Ureter (tissue), 1 donor: ENCODE data around the gene MPPED2. TPM values are rescaled to one million over a fixed set of nuclear protein-coding genes. Genes with fewer than 3 reads are reported as not detected.

Source experiments
- DNase-seq: peaks from one replicate; pipeline ENCODE4 v3.0.0-alpha.2; 2020; ENCODE audit warnings: low spot score
- total RNA-seq: library from RNA; stranded (reverse); gene quantifications from one replicate; pipeline ENCODE4 v1.2.4, GENCODE V29; 2023
- donor health status: DM: yes; HTN: yes; CAD: no.

MPPED2 gene
- total RNA-seq, 1 donor from 2014 or later, result 77.2 TPM

DNA sequence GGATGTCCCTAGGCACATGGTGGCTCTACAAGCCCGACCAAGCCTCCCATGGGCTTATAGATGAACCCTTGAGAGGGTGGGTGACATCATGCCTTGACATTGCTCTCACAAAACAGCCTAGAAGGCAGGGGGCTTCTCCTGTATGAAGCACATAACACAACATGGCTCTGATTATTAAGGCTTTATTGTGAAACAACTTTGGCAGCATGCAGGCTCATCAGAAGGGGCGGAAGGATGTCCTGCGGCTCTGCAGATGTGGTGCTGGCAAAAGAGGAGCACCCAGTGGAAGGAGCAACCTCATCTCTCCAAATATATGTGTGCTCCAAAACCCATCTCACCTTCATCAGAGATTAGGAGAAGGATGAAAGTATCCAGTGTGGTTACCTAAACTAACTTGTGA, 100.4 kb downstream of the MPPED2 start:
- no peak for DNase-seq

DNA sequence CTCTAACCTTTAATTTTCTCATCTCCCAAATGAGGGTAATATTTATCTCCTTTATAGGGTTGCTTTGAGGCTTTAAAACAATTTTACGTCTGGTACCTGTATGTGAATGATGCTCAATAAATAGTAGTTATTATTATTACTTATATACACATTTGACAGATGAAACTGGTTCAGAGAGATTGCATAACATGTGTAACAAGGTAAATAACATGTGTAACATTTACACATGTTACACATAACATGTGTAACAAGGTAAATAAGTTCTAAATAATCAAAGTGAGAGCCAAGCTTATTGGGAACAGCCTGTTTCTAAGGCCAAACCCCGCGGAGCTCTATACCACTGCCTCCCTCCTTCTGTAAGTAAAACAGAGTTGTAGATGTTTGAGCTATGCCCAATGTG, 100.9 kb downstream of the MPPED2 start:
- no peak for DNase-seq

GRCh38 chr11:30483056-30483455, 103.1 kb downstream of the MPPED2 start:
- no peak for DNase-seq

GRCh38 chr11:30481796-30482195, 104.4 kb downstream of the MPPED2 start:
- no peak for DNase-seq

GRCh38 chr11:30481330-30481729, 104.8 kb downstream of the MPPED2 start:
- no peak for DNase-seq

- no peak for DNase-seq
Measured at GRCh38 chr11:30479899-30480298, 106.3 kb downstream of the MPPED2 start.

DNA sequence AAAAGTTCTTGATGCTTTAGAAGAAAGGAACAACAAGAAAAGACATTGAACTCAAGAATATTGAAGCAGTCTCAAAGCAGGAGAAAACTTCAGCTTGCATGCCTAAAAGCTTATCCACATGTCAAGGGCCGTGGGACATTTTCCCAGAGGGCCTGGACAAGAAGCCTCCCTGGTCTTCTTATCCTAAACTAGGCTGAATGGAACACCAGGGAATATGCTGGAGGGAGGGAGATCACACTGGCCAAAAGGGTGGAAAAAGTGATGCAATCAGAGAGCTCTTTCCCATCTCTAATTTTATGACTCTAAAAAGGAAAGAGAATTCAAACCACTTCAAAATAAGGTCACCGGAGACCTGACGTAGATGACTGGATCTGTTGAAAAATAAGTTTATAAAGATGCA, 107.2 kb downstream of the MPPED2 start:
- peak; percentile 48 for DNase-seq

DNA sequence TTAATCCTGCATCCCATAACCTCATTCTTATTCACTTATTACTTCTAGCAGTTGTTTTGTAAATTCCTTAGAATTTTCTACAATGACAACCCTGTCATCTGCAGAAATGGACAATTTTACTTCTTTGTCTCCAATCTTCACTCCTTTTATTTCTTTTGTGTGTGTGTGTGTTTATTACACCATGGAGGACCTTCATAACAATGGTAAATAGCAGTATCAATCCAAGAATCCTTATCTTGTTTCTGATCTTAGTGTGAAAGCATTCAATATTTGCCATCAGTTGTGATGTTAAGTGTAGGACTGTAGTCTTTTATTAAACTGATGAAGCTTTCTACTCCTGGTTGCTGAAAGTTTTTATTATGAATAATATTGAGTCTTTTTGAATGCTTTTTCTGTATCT, 109.1 kb downstream of the MPPED2 start:
- DNase-seq, result no peak

DNA sequence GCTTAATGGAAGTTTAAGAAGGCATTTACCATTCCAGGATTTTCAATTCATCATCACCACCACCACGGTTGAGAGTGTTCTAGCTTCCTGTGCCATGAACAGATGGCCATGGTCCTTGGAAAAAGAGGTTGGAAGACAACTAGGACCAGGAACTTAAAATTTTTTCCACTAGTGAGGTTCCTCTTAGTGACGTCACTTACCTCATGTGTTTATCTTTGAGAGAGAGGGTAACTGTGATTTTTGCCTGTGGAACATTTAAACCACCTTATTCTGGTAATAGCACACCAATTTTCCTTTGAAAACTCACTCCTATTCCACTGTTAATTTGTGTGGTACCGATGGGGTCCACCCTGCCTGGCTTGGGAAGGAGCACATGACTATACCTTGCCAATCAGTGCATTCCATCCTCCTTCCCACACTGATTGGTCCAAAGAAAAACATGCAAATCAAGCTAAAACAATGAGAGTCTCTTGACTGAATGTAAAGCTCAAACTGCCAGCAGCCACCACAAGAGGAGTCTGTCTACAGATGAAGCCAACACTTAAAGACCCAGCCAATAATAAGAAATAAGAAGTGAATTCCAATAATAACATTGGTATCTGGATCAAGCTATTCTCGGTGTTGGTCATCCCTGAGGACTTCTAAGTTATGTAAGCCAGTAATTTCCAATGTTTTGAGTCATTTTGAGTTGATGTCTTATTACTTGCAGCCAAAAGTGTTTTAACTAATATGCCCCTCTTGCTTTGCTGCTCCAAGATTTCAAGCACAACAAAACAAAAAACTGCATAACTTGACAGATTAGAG, 111.8 kb downstream of the MPPED2 start:
- no peak for DNase-seq

GRCh38 chr11:30471244-30471643, 114.9 kb downstream of the MPPED2 start:
- no peak for DNase-seq

DNA sequence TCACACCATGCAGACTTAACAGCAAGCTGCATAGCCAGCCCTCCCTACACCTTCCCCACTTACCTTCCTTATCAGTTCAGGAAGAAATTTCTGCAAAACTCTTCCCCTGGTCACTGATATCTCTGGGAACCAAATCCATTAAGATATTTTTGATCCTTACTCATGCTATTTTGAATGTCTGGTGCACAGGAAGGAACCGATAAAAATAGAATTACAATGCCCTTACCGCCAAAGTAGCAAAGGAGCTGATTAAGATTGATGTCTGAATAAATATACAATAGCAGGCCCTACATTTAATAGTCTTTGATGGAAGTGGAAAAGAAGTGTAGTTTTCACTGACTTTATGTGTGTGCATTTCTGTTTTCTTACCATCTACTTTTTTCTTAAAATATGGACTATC, 117.3 kb downstream of the MPPED2 start:
- no peak for DNase-seq

- no peak for DNase-seq
Measured at GRCh38 chr11:30467176-30467575, 119.0 kb downstream of the MPPED2 start.

DNA sequence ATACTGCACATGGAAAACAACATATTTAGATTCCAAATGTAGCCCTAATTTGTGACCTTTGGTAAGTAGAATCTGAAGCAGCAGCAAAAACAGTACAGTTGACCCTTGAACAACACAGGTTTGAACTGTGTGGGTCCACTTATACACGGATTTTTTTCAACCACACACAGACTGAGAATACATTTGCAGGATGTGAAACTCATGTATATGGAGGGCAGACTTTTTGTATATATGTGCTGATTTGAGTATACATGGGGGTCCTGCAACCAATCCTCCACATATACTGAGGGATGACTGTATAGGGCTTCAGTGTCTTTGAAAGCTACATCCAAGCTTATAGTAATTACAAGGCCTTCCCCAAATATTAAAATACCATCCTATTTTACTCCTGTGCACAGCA, 120.5 kb downstream of the MPPED2 start:
- DNase-seq, result no peak

- no peak for DNase-seq
Measured at GRCh38 chr11:30465192-30465591, 121.0 kb downstream of the MPPED2 start.

GRCh38 chr11:30463266-30463665, 122.9 kb downstream of the MPPED2 start:
- no peak for DNase-seq

DNA sequence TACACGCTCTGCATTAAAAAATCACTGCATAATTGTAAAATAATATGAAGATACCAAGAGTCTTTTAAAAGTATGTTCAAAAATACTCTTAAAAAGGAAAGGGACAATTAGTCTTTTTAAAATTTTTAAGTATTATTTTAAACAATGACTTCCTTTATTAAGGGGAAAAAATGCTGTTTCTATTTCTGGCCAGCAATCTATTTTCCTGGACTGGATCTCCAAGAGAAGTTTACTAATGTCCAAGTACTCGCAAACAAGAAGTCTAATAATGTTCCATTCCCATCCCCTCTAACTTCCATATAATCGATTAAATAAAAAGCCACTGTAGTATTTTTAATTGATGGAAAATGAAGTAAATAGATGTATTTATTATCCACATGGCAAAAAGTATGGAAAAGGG, 123.7 kb downstream of the MPPED2 start:
- no peak for DNase-seq

- DNase-seq, result no peak
Measured at GRCh38 chr11:30459821-30460220, 126.3 kb downstream of the MPPED2 start.

- no peak for DNase-seq
Measured at GRCh38 chr11:30459306-30459705, 126.8 kb downstream of the MPPED2 start.

DNA sequence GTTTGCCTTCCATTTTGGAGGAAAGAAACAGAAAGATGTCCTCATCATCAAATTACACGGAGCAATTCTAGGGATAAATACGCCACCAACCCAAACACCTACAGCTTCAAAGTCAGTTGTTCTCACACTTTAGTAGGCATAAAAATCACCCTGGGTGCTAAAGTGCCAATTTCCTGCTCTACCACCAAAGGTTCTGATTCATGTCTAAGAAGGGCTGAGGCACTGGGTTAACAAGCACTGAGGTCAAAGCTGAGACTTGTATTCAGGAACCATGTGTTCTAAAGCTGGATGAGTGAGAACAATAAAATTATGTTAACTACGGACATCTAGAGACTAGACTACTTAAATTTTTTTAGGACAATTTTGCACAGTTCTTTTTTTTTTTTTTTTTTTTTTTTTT, 127.6 kb downstream of the MPPED2 start:
- DNase-seq, result no peak

GRCh38 chr11:30457087-30457486, 129.1 kb downstream of the MPPED2 start:
- DNase-seq, result no peak

GRCh38 chr11:30455025-30455424, 131.1 kb downstream of the MPPED2 start:
- no peak for DNase-seq

- DNase-seq, result no peak
Measured at GRCh38 chr11:30454541-30454940, 131.6 kb downstream of the MPPED2 start.

- no peak for DNase-seq
Measured at GRCh38 chr11:30454111-30454510, 132.0 kb downstream of the MPPED2 start.

DNA sequence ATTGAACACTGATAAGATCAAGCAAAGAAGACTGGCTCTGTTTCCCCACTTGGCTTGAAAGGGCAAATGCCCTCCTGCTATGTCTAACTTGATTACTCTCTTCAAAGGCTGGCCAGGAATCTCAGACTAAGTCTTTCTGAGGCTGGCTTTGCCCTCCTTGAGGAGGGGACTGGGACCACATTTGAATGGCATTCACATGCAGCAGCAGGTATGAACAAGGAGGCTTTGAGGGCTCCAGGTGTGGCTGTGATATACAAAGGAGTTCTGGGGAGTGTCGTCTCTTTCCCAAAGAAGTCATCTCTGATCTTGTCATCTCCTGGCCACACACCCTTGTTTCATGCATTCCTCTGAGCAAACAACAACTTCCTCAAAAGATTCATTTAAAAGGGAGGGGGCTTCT, 132.4 kb downstream of the MPPED2 start:
- DNase-seq, result no peak
